ENCODE measurements around the gene CDC42EP5.
"Not testable (repeated sequence)": the region's sequence is repeated elsewhere in the genome, so short reads cannot be mapped to it uniquely, and the experiment has no call there.

The CDC42EP5 gene

GRCh38 chr19:54489341-54489740 lies 16.2 kb upstream of the CDC42EP5 start:
- DNase-seq (ENCODE audit: low read depth), result no peak

DNA sequence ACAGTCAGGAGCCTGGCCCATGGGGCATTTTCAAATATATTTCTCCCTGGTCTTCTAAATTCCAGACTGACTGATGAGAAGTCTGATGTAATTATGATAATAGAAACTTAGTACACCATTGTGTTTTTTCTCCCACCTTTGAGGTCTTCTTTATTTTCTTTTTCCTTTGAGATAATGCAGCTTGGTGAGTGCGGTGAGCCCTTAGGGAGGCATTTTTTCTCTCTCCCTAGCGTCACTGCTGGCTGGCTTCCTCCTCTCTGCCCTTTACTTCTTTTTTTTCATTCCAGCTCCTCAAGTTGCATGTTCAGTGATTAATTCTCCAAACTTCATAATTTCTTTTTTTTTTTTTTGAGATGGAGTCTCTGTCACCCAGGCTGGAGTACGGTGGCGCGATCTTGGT lies 12.8 kb upstream of the CDC42EP5 start:
- no peak for DNase-seq (ENCODE audit: low read depth)

DNA sequence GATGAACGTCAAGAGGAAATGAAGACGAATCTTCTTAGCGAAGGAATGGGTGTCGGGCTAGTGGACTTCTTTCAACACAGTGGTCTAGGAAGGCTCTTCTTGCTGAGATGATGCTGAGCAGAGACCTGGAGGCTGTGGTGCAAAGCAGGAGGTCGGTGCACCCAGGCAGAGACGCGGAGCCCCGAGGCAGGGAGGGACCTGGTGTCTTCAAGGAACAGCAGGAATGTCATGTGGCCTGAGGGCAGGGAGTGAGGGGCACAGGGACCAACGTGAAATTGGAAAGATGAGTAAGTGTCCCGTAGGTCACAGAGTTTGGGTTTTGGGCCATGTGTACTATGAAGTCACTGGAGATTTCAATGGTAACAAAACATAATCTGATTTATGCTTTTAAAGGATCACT lies 11.4 kb upstream of the CDC42EP5 start:
- no peak for DNase-seq (ENCODE audit: low read depth)

GRCh38 chr19:54482889-54483288 lies 9.8 kb upstream of the CDC42EP5 start:
- DNase-seq (ENCODE audit: low read depth), result no peak

DNA sequence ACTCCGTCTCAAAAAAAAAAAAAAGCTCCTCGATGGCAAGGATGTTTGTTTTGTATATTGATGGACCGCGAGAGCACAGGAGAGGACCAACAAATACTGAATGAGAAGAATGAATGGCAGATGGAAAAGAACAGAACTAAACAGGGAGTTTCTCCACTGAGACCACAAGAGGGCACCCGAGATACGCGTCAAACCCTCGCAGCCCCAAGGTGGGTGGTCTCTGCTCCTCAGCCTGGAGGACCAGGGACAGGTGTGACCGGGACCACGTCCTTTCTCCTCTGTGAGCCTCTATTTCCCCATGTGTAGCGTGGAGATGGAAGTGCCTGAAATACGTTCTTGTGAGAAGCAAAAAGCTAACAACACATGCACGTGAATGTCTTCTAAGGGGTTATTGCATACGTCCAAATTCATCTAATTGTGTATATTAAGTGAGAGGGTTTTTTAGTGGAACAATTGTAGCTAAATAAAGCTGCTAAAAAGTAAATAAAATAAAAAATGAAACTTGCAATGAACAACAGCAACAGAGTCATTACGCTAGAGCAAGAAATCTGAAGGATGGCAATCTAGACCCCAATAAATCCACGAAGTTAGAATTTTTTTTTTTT lies 8.3 kb upstream of the CDC42EP5 start:
- DNase-seq (ENCODE audit: low read depth), result no peak

DNA sequence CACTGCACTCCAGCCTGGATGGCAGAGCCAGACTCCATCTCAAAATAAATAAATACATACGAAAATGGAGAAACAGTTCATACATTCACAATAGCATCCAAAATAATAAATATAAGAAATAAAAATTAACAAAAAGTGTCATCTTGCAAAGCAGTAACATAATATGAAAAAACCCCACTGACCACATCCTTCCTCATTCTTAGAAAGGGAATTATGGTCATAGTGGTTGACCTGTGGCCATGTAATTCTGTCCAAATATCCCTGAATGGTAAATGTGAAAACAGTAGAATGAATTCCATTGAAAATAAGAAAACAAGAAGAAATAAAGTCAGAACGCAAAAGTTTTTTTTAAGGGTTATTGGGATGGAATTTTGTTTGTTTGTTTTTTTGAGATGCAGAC lies 7.0 kb upstream of the CDC42EP5 start:
- DNase-seq (ENCODE audit: low read depth), result no peak

DNA sequence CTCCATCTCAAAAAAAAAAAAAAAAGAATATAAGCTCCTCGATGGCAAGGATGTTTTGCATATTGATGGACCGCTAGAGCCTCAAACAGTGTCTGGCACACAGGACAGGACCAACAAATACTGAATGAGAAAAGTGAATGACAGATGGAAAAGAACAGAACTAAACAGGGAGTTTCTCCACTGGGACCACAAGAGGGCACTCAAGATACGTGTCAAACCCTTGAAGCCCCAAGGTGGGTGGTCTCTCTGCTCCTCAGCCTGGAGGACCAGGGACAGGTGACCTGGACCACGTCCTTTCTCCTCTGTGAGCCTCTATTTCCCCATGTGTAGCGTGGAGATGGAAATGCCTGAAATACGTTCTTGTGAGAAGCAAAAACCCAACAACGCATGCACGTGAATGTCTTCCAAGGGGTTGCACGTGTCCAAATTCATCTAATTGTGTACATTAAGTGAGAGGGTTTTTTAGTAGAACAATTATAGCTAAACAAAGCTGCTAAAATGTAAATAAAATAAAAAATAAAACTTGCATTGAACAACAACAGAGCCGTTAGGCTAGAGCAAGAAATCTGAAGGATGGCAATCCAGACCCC lies 5.7 kb upstream of the CDC42EP5 start:
- peak; percentile 35 for DNase-seq (ENCODE audit: low read depth)

GRCh38 chr19:54477650-54478049 lies 4.6 kb upstream of the CDC42EP5 start:
- DNase-seq (ENCODE audit: low read depth), result no peak

DNA sequence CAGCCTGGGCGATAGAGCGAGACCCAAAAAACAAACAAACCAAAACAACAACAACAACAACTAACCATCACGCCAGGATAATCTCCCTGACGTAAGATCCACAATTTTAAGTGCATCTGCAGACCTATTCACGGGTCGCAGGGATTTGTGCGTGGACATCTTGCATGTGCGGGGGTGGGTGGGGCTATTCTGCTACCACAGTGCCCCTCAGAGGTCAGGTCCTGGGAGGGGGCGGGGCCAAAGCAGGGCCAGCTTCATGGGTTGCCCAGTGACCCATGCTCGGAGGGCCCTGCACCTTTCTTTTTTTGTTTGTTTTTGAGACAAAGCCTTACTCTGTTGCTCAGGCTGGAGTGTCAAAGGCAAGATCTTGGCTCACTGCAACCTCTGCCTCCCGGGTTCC lies 2.6 kb upstream of the CDC42EP5 start:
- DNase-seq (ENCODE audit: low read depth), result no peak

- DNase-seq (ENCODE audit: low read depth), result no peak
These were observed 836 bp upstream of the CDC42EP5 start for GRCh38 chr19:54473892-54474372.

GRCh38 chr19:54470991-54471782 lies 1.9 kb downstream of the CDC42EP5 start:
- no peak for DNase-seq (ENCODE audit: low read depth)

GRCh38 chr19:54470276-54470887 lies 2.7 kb downstream of the CDC42EP5 start:
- DNase-seq (ENCODE audit: low read depth), result no peak

DNA sequence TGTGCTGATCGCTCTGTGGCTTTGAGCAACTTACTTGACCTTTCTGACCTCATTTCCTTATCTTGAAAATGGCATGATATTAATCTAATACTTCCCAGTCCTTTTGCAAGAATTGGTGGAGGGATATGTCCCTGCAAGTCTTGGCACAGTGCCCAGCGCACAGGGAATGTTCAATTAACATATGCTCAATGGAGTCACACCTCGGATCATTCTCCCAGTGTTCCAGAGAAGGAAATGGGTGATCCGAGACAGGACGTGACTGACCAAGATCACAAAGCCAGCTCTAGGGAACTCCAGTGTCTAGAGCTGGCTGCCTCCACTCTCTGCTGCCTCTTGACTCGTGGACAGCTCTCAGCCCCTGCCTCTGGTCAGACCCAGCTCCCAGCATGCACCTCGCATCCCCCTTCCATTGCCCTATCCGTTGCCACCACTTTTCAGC lies 3.6 kb downstream of the CDC42EP5 start:
- DNase-seq (ENCODE audit: low read depth), result no peak

GRCh38 chr19:54466110-54466480 lies 7.0 kb downstream of the CDC42EP5 start:
- DNase-seq (ENCODE audit: low read depth), result not testable (repeated sequence)

- no peak for DNase-seq (ENCODE audit: low read depth)
These were observed 7.5 kb downstream of the CDC42EP5 start for GRCh38 chr19:54465426-54466109.

- DNase-seq (ENCODE audit: low read depth), result peak; percentile 70
These were observed 8.3 kb downstream of the CDC42EP5 start for GRCh38 chr19:54464630-54465425.

DNA sequence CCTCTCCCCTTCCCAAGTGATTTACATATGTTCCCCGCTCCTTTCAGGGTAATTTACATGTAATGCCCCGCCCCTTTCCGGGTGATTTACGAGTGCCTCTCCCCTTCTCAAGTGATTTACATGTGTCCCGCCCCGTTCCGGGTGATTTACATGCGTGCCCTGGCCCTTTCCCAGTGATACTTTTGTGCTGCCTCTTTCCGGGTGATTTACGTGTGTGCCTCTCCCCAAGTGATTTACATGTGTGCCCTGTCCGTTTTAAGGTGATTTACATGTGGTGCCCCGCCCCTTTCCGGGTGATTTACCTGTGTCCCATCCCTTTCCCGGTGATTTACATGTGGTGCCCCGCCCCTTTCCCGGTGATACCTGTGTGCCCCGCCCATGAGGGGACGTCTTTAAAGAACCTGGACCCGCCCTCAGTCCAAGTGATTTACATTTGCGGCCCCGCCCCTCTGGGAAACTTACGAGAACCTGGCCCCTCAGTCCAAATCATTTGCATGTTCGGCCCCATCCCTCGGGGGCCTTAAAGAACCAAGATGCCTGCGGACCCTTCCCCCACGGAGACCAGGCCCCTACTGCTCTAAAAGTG lies 9.0 kb downstream of the CDC42EP5 start:
- no peak for DNase-seq (ENCODE audit: low read depth)

GRCh38 chr19:54463531-54464043 lies 9.5 kb downstream of the CDC42EP5 start, which contains the start of gene LENG9:
LENG9 (minus strand) TSS chr19:54463778; CDS start chr19:54463526, 252 bp downstream.
- peak; percentile 98 for DNase-seq (ENCODE audit: low read depth)

DNA sequence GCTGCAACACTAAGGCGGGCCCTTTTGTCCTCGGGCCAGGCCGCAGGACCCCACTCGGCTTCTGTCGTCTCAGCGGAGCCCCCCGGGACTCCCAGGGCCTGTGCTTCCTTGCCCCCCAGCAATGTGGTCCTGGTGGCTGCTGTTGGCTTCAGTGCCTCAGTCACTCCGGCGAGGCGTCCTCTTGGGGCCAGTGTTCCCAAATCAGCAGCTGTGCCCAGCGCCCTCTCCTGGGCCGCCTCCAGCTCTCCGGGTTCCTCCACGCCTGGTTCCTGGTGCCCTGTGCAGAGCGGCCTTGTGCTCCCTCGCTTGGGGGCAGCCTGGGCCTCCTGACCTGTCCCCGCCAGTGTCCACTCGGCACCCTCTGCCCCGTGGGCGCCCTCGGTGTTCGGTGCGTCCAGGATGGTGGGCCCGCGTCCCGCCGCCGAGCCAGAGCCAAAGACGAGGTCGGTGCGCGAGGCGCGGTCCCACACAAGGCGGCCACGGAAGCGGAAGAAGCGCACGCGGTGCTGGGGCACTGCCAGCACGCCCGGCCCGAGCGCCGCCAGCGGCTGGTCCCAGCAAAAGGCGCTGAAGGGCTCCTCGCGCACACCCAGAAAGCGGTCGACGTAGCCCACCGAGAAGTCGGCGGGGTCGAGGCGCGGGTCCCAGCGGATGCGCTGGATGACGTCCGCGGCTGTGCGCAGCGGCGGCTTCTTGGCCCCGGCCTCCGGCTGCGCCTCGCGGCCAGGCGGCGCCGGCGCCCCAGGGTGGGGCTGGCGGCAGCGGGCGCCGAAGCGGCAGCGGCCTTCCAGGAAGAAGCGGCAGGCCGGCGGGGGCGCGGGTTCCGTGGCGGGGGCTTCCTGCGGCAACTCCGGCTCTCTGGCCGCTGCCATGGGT lies 10.2 kb downstream of the CDC42EP5 start:
- DNase-seq (ENCODE audit: low read depth), result no peak
